SU-DHL-6 (cell line): ENCODE measurements around the gene CRCP.

Experiments
- H2AFZ ChIP-seq: fragments of 200-600 bp; sonication (generic); 2 replicates; pipeline ENCODE4 v1.6.1; 2014; ENCODE audit warnings: low read depth, mild to moderate bottlenecking, moderate library complexity, mixed read lengths, antibody characterized with exemption, low read length; ENCODE audit not compliant: severe bottlenecking
- H3F3A ChIP-seq: fragments of 200-600 bp; shearing (Covaris generic); 2 replicates; pipeline ENCODE4 v1.6.0; 2016; ENCODE audit warnings: antibody characterized with exemption, mild to moderate bottlenecking; ENCODE audit not compliant: insufficient read depth
- H3K27ac ChIP-seq: fragments of 200-600 bp; sonication (generic); 2 replicates; pipeline ENCODE4 v1.5.1; 2016; ENCODE audit warnings: low read depth, mild to moderate bottlenecking, low read length, moderate library complexity, mixed read lengths
- H3K27me3 ChIP-seq: fragments of 200-600 bp; sonication (generic), shearing (Covaris generic); 2 replicates; pipeline ENCODE4 v1.6.0; 2014; ENCODE audit warnings: mild to moderate bottlenecking, low read length
- H3K36me3 ChIP-seq: fragments of 200-600 bp; sonication (generic); 2 replicates; pipeline ENCODE4 v1.6.1; 2014; ENCODE audit warnings: mild to moderate bottlenecking, low read length, mixed read lengths
- H3K4me2 ChIP-seq: fragments of 300-600, 200-600 bp; shearing (Covaris generic), sonication (generic); 2 replicates; pipeline ENCODE4 v1.6.0; 2014; ENCODE audit warnings: low read length, low read depth, mild to moderate bottlenecking; ENCODE audit not compliant: poor library complexity, severe bottlenecking
- H3K4me3 ChIP-seq: fragments of 200-600 bp; sonication (generic); 2 replicates; pipeline ENCODE4 v1.5.1; 2014; ENCODE audit warnings: antibody characterized with exemption, low read length, mild to moderate bottlenecking, mixed read lengths; ENCODE audit not compliant: insufficient read depth, poor library complexity, severe bottlenecking
- H3K79me2 ChIP-seq: fragments of 200-600 bp; sonication (generic); 2 replicates; pipeline ENCODE4 v1.6.1; 2014; ENCODE audit warnings: mild to moderate bottlenecking, low read length, moderate library complexity; ENCODE audit not compliant: insufficient read depth
- H3K9ac ChIP-seq: fragments of 200-600 bp; sonication (generic); 2 replicates; pipeline ENCODE4 v1.7.0; 2014; ENCODE audit warnings: mild to moderate bottlenecking, low read length
- H3K9me2 ChIP-seq: fragments of 200-600 bp; sonication (generic); replicated peaks from 2 replicates; pipeline ENCODE4 v1.6.1; 2014; ENCODE audit warnings: low read length; ENCODE audit not compliant: insufficient read depth
- H3K9me3 ChIP-seq: fragments of 200-600 bp; sonication (generic); 2 replicates; pipeline ENCODE4 v1.6.1; 2014; ENCODE audit warnings: low read length, mixed read lengths; ENCODE audit not compliant: insufficient read depth
- H4K20me1 ChIP-seq: fragments of 200-600 bp; sonication (generic); 2 replicates; pipeline ENCODE4 v1.6.1; 2014; ENCODE audit warnings: low read depth, mild to moderate bottlenecking, antibody characterized with exemption, low read length, moderate library complexity, mixed read lengths
- CTCF ChIP-seq: fragments of 200-600 bp; sonication (generic); IDR thresholded peaks from one replicate; pipeline ENCODE4 v1.5.1; 2017; ENCODE audit warnings: antibody characterized with exemption, mild to moderate bottlenecking, low read length, moderate library complexity; ENCODE audit not compliant: insufficient read depth, poor library complexity, severe bottlenecking
- EZH2phosphoT487 ChIP-seq: fragments of 200-600 bp; sonication (generic), shearing (Covaris generic); conservative IDR thresholded peaks from 2 replicates; pipeline ENCODE4 v1.6.1; 2018; ENCODE audit warnings: mild to moderate bottlenecking, antibody characterized with exemption, low read length, moderate library complexity, mixed read lengths

The CRCP gene

GRCh38 chr7:66140924-66141323 is 26.3 kb downstream of the CRCP start:
- no peak overlapping the region for H3K27ac ChIP-seq
- H3K27me3 ChIP-seq: no peaks in the 10 kb centered on the region
- TF ChIP-seq CTCF (no peak), EZH2phosphoT487 (no peak)
- H3K4me2 ChIP-seq: no peak overlapping the region
- no peak overlapping the region for H3K9ac ChIP-seq
- H2AFZ ChIP-seq: no peak overlapping the region
- H3K36me3 ChIP-seq: peaks cover 38% of the 10 kb centered on the region; the same call in 1 of the 2 replicates
- no peaks in the 10 kb centered on the region for H3K9me3 ChIP-seq
- no peak overlapping the region for H3K4me3 ChIP-seq
- no peaks in the 10 kb centered on the region for H3K9me2 ChIP-seq
- H3K79me2 ChIP-seq: peaks cover 39% of the 10 kb centered on the region
- peaks cover 12% of the 10 kb centered on the region; the same call in 1 of the 2 replicates for H4K20me1 ChIP-seq
- H3F3A ChIP-seq: no peaks in the 10 kb centered on the region

- Histone ChIP-seq H3K27me3 (no peaks in the 10 kb centered on the region), H4K20me1 (peaks cover 9% of the 10 kb centered on the region; the same call in 1 of the 2 replicates), H3K79me2 (peaks cover 45% of the 10 kb centered on the region), H3K4me2 (no peak overlapping the region), H3K9me3 (no peaks in the 10 kb centered on the region), H3K4me3 (no peak overlapping the region), H3K9me2 (no peaks in the 10 kb centered on the region), H3F3A (no peaks in the 10 kb centered on the region), H3K9ac (no peak overlapping the region), H3K36me3 (peaks cover 43% of the 10 kb centered on the region; the same call in 1 of the 2 replicates), H2AFZ (no peak overlapping the region), H3K27ac (no peak overlapping the region)
- TF ChIP-seq EZH2phosphoT487 (no peak), CTCF (no peak)
Observed at GRCh38 chr7:66142334-66142733, 27.7 kb downstream of the CRCP start.

- Histone ChIP-seq H3K4me3 (no peak overlapping the region), H3F3A (no peaks in the 10 kb centered on the region), H3K36me3 (peaks cover 36% of the 10 kb centered on the region; the same call in 1 of the 2 replicates), H3K79me2 (peaks cover 38% of the 10 kb centered on the region), H3K9ac (no peak overlapping the region), H3K4me2 (no peak overlapping the region), H3K9me2 (no peaks in the 10 kb centered on the region), H2AFZ (no peak overlapping the region), H3K27ac (no peak overlapping the region), H3K9me3 (no peaks in the 10 kb centered on the region), H4K20me1 (0 out of 2 replicates have a peak, but pooled peaks cover 3% of the 10 kb centered on the region), H3K27me3 (no peaks in the 10 kb centered on the region)
- TF ChIP-seq EZH2phosphoT487 (no peak), CTCF (no peak)
Observed at GRCh38 chr7:66142996-66143395, 28.3 kb downstream of the CRCP start.
